ENCODE data around the gene ARAP3. TPM values are rescaled to one million over a fixed set of nuclear protein-coding genes. Genes with fewer than 3 reads are reported as not detected.

The ARAP3 gene
- total RNA-seq, 3 donors from 2014 or later, result 2.6 to 12.1 (median 5.9) TPM

GRCh38 chr5:141635646-141636045 is 46.4 kb downstream of the ARAP3 start:
- TF ChIP-seq POLR2AphosphoS5 (IDR thresholded peaks at IDR 0.05) (no peak), POLR2A (IDR thresholded peaks at IDR 0.05) (no peak), CTCF (IDR thresholded peaks at IDR 0.05) (no peak)
- H3K4me3 ChIP-seq, result peak overlapping the region; percentile 57 to 98 (median 85)
- no peaks in the 10 kb centered on the region for H3K9me3 ChIP-seq
- DNase-seq (ENCODE audit: low spot score in 2 of 2), result no peak
- intact Hi-C loops (cut with DNase I; ENCODE audit: low total_unique reads), result no loop called here
- no peaks in the 10 kb centered on the region for H3K27me3 ChIP-seq
- no peaks in the 10 kb centered on the region for H3K36me3 ChIP-seq
- H3K27ac ChIP-seq, result no peak overlapping the region
- peaks cover 9 to 19% of the 10 kb centered on the region in 2 donors for H3K4me1 ChIP-seq

GRCh38 chr5:141634720-141635119 is 47.3 kb downstream of the ARAP3 start:
- H3K27me3 ChIP-seq, result no peaks in the 10 kb centered on the region
- no peak overlapping the region for H3K27ac ChIP-seq
- intact Hi-C loops (cut with DNase I; ENCODE audit: low total_unique reads), result no loop called here
- TF ChIP-seq POLR2A (IDR thresholded peaks at IDR 0.05), result no peak
- no peaks in the 10 kb centered on the region for H3K36me3 ChIP-seq
- no peak overlapping the region for H3K4me3 ChIP-seq
- DNase-seq (ENCODE audit: low spot score in 2 of 2), result no peak
- H3K9me3 ChIP-seq, result no peaks in the 10 kb centered on the region
- peaks cover 9 to 19% of the 10 kb centered on the region in 2 donors for H3K4me1 ChIP-seq

- no peak for DNase-seq (ENCODE audit: low spot score in 2 of 2)
Observed at GRCh38 chr5:141633871-141634561, 48.0 kb downstream of the ARAP3 start.

GRCh38 chr5:141632650-141633049 is 49.4 kb downstream of the ARAP3 start:
- H3K9me3 ChIP-seq, result no peaks in the 10 kb centered on the region
- no peak for DNase-seq (ENCODE audit: low spot score in 2 of 2)
- TF ChIP-seq POLR2AphosphoS5 (IDR thresholded peaks at IDR 0.05), result no peak
- no peak for TF ChIP-seq CTCF (IDR thresholded peaks at IDR 0.05)
- no peak for TF ChIP-seq POLR2A (IDR thresholded peaks at IDR 0.05)
- H3K4me1 ChIP-seq, result peaks cover 3 to 19% of the 10 kb centered on the region in 2 donors
- no peak overlapping the region for H3K27ac ChIP-seq
- peaks cover 5% of the 10 kb centered on the region for H3K36me3 ChIP-seq
- H3K27me3 ChIP-seq, result no peaks in the 10 kb centered on the region
- intact Hi-C loops (cut with DNase I; ENCODE audit: low total_unique reads), result no loop called here
- no peak overlapping the region for H3K4me3 ChIP-seq

More at GRCh38 chr5:141633871-141634561, 48.0 kb downstream of the ARAP3 start:
- Histone ChIP-seq H3K4me1 (peaks cover 9 to 19% of the 10 kb centered on the region in 2 donors), H3K9me3 (no peaks in the 10 kb centered on the region), H3K4me3 (no peak overlapping the region), H3K27ac (no peak overlapping the region), H3K36me3 (no peaks in the 10 kb centered on the region), H3K27me3 (no peaks in the 10 kb centered on the region)
- intact Hi-C loops (cut with DNase I; ENCODE audit: low total_unique reads), result no loop called here
- TF ChIP-seq POLR2AphosphoS5 (IDR thresholded peaks at IDR 0.05), result no peak
- TF ChIP-seq CTCF (IDR thresholded peaks at IDR 0.05), result no peak
- no peak for TF ChIP-seq POLR2A (IDR thresholded peaks at IDR 0.05)

- H3K4me1 ChIP-seq, result peaks cover 0 to 15% of the 10 kb centered on the region in 2 donors
- peaks cover 5% of the 10 kb centered on the region for H3K36me3 ChIP-seq
- TF ChIP-seq CTCF (IDR thresholded peaks at IDR 0.05) (no peak), POLR2A (IDR thresholded peaks at IDR 0.05) (no peak), POLR2AphosphoS5 (IDR thresholded peaks at IDR 0.05) (no peak)
- no peak overlapping the region for H3K27ac ChIP-seq
- intact Hi-C loops (cut with DNase I; ENCODE audit: low total_unique reads), result no loop called here
- H3K27me3 ChIP-seq, result no peaks in the 10 kb centered on the region
- DNase-seq (ENCODE audit: low spot score in 2 of 2), result no peak
- no peaks in the 10 kb centered on the region for H3K9me3 ChIP-seq
- no peak overlapping the region for H3K4me3 ChIP-seq
Observed at GRCh38 chr5:141630570-141631140, 51.4 kb downstream of the ARAP3 start.
